HG02798 (cell line): Measurements from ENCODE around the gene NET1.

Experiments
- ATAC-seq: cut with Tn5 transposase; IDR thresholded peaks from one replicate; pipeline ENCODE4 v1.9.1; 2021; ENCODE audit warnings: mild to moderate bottlenecking; ENCODE audit not compliant: unreplicated experiment, poor library complexity

NET1 gene

DNA sequence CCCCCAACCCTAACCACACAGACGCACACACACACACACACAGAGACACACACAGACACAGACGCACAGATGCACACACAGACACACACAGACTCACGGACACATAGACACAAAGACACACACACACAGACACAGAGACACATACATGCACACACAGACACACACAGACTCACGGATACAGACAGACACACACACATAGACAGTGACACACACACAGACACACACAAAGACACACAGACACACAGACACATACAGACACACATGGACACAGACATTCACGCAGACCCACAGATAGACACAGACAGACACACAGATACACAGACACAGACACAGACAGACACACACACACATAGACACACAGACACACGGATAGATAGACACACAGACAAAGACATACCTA is 84.9 kb downstream of the NET1 start:
- ATAC-seq = no peak

DNA sequence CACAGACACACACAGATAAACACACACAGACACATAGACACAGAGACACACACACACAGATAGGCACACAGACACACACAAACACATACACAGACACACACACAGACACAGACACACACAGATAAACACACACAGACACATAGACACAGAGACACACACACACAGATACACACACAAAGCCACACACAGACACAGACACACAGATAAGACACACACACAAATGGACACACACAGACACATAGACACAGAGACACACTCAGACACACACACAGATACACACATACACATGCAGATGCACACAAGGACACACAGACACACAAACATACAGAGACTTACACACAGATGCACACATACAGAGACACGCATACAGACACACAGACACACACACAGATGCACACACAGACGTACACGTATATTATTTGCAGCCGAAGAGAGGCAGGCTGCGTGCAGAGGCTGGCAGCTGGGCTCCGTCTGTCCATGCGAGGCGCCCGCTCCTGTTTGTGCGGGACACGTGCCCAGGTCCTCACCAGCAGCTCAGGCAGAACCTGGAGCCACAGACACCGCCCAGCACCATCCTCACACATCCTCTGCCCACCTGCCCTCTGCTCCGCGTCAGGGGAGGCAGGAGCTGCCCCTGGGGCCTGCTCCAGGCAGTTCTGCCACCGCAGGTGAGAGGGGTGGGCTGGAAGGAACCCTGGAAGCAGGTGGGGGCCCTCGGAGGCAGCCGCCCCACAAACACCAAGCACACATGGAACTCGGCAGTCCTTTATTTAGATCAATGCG is 85.8 kb downstream of the NET1 start:
- ATAC-seq = no peak

DNA sequence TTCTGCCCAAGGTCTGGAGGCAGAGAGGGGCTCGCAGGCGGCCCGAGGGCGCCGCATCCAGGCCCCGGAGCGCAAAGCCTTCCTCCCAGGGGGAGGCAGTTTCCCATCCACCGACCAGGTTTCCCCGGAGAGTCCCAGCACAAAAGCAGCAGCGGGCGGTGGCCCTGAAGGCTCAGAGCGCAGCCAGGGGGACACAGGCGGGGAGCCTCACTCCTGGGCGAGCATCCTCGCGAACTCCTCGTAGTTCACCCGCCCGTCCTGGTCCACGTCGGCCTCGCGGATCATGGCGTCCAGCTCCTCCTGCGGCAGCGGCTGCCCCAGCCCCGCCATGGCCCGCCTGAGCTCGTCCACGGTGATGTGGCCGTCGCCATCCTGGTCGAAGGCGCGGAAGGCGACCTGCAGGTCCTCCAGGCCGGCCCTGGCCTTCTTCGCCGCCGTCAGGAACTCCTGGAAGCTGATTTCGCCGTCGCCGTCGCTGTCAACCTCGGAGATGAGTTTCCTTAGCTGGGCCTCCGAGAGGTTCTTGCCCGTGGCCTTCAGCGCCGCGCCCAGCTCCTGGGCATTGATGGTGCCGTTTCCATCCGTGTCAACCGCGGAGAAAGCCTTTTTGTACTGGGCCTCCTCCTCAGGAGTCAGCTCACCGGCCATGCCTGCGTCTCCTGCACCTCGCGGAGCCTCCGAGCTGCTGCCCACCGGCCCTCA is 86.6 kb downstream of the NET1 start:
- ATAC-seq = no peak

DNA sequence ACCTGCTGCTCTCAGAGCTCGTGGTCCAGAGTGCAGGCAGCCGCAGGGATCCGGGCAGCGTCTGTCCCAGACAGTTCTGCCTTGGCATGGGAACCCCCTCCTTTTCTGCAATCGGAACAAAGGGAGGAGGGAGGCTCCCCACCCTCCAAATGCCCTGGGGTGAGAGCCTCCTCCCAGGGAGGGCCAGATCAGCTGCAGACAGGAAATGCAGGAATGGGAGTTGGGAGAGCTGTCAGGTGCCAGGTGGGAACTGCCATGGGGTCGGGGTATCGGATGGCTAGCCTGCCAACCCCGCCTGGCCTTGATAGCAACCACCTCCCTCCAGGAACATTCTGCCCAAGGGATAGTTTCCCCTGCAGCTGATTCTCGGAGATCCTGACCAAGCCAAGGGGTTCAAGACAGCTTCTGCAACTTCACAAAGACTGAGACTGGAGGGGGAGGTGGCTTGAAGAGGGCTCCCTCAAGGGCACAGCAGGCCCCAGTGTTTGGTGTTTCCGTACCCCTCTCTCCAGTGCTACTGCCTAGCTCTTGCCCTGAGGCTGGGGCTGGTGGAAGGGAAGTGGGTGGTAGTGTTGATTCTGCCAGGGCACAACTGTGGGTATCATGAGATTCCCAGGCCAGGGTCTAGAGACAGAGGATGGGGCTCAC is 87.3 kb downstream of the NET1 start, which contains the start of gene CALML5:
Gene CALML5 (minus strand): TSS at position 78 of the 648 bp plus-strand sequence. CDS start 132 bp downstream, outside the sequence.
- no peak for ATAC-seq

DNA sequence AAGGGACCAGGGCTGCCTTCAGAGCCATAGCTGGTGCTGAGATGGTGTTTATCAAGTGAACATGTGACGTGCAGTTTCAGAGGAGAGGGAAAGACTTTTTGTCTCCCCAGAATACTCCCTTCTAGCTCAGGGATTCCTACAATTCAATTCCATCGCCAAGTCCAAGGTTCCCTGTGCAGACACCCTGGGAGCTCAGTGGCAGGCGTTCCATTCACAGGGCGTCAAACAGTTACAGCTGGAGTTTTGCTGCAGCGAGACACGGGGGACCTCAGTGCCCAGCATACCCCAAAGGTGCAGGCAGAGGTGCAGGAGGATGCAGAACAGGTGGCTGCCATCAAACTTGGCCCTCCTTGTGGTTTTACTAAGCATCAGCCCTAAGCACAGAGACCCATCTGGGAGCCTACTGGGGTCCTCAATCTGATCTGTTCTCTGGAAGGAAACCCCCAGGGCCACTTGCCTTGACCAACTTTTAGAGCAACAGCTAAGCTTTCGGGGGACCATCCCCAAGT is 87.9 kb downstream of the NET1 start:
- ATAC-seq = no peak

DNA sequence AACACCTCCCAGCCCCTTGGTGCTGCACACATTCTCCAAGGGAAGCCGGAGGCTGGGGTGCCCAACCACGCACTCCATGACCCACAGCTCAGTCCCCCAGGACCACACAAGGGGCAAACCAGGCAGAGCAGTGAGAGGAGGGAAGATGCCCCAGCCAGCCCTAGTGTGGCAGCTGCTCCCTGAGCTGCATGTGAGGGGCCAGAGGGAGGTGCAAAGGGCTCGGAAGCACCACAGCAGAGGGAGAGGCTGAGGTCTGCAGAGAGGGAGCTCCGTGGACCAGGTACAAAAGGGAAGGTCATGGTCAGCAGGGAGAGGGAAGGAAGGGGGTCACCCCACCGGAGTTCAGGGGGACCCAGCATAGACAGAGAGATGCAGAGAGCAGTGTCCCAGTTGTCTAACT is 88.6 kb downstream of the NET1 start:
- no peak for ATAC-seq

DNA sequence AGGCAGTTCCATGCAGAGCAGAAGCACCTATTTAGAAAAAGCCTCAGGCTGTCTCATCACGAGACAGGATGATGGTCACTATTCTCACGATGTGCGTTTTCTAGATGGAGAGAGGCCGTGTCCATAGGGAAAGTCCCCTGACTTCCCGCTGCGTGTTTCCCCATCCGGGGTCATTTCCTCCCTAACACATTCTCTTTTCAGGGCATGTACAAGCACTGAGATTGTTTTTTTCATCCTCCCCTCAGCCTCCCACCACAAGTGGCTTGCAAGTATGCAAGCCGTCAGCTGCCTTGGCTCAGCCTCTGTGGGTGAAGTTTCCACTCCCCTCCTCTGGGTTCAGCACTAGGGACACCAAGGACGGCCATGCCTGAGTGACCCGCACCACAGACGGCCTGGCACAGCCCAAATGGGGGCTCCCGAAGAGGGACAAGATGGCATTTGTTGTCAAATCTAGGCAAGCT is 89.7 kb downstream of the NET1 start:
- no peak for ATAC-seq

DNA sequence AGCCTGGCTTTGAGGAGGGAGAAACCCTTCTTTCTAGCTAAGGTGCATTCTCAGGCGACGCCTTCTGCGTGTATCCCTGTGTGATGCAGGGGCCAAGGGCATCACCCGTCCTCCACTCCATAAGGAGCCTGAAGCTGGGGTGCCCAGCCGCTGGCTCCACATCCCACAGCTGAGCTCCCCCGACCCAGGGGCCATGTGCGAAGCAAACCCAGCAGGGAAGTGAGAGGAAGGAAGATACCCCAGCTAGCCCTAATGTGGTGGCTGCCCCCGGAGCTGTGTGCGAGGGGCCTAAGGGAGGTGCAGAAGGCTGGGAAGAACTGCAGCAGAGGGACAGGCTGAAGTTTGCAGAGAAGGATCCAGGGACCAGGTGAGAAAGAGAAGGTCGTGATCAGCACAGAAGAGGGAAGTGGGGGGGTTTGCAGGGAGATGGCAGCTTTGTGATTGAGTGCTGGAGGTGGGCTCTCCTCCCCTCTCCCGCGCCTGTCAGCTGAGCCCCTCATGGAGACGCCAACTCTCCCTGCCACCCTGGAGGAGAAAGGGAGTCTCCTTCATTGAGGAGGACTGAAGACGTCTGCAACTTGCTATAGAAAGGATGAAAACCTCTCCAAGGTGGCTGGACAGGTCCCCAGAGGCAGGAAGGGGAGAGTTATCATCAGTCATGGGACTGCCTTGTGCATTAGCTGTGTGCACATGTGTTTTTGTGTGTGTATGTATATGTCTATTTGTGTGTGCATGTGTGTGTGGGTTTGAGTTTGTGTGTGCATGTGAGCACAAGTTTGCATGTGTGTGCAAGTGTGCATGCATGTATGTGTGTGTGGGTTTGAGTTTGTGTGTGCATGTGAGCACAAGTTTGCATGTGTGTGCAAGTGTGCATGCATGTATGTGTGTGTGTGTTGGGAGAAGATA is 90.5 kb downstream of the NET1 start:
- no peak for ATAC-seq

DNA sequence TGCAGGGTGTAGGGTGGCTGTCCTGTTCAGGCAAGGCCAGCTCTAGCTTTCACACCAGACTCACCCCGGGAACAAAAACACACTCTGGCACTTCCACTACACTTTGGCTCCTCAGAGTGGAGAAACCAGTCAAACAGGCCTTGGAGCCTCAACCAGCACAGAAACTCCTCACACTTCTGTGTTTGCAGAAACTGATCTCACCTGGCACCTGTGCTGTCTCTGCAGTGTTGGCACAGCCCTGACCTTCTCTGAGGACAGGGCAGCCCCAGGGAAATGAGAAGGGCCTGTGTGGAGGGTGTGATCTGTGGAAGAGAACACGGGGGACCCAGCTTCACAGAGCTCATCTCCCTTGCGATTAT is 91.1 kb downstream of the NET1 start:
- ATAC-seq = no peak

DNA sequence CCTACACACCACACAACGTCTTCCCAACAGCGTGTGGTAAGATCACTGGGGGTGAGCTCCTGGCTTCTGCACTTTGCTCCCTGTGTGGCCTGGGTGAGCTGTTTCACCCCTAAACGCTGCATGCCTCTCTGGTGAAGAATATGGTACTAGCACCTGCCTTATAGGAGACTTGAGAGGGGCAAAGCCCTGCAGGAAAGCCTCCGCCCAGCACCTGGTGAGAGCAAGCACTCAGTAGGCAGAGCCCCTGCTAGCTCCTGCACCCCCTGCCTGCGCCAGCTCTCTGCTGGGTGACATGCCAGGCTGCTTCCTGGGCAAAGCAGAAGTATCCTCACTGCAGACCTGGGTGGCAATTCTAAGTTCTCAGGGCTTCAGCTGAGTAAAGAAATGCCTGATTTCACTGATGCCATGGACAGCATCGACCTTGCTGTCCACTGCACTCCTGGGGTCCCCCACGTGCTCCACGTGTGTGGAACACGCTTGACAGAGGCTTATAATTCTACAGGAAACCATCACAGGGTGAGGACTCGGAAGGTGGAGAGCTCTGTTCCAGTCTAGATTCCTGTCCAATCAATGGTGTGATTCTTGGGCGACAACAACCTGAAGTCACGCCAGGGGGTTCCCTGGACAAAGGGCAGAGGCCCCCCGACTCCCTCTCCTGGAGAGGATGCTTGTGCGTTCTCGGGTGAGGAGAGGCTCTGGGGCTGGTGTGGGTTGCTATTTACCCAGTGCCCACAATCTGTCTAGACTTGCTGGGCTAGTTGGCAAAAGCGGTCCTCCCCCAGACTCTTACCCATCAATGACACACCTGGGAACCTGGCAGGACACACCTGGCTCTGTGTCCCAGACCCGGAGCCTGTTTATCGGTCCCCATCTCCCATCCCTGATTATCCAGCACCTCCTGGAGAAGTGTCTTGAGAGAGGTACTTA is 92.1 kb downstream of the NET1 start:
- ATAC-seq = no peak

DNA sequence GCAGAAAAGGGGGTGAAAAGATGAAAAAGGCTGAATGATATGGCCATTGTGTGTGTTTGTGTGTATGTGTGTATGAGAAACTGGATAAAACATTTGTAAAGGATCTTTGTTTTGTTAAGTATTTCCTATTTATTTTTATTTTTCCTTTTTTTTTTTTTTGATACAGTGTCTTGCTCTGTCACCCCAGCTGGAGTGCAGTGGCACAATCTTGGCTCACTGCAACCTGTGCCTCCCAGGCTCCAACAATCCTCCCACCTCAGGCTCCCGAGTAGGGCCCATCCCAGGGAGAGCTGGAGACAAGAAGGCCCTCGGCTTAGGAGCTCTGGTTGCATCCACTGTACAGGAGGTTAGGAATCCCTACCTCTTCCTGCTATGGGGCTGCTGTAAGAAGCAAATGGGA is 93.9 kb downstream of the NET1 start:
- no peak for ATAC-seq

DNA sequence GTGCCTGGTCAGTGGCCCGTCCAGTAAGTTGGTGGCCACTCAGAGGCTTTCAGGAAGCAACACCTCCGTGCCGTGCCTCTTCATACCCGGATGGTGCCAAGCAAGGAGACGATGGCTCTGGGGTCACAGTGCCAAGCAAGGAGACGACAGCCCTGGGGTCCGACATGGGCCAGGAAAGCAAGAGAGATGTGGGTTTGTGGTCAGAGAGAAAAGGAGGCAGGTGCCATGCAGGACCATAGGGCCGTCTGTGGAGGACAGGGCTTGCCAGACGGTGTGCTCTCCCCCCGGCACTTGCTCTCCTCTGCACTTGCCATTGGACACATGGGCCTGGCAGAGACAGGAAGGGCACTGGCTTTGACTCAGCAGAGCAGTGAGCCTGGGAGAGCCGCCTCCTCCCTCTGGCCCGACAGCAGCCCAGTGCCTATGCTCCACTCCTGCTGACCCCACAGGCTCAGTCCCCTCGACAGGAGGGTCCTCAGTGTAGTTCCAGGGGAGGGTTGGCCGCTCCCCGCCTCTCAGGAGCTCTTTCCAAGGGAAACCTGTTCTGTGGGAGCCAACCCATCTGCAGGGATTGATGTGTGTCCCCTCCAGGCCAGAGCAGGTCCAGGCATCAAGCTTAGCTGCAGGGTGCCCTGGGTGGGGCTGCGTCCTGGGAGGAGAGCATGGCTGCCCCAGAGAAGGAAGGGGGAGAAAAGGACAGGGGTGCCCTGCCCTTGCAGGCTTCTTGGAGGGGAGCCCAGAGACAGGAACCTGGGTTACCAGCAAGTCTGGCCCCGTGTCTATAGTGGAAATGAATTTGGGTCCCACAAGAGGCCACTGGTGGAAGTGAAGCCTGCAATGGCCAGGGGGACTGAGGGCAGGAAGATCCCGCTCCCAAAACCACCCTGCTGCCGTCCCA is 94.6 kb downstream of the NET1 start:
- ATAC-seq = no peak

DNA sequence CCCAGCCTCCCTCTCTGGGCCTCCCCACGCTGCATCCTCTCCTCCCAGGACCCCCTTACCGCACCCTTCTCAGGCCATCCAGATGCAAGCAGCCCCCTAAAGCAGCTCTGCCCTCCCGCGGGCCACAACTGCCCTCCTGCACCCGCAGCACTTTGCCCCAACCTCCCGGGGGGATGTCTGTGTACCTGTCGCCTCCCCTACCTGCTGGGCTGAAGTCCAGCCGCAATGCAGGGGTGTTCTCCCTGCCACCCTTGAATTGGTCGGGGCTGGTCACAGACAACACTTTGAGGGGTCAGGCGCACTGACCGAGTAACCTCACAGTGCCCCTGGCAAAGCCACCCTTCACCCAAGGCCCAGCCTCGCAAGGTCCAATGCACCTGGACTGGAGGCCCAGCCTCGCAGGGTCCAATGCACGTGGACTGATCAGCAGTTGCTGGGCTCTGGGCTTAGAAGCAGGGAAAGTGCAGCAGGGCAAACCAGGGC is 95.3 kb downstream of the NET1 start:
- ATAC-seq = no peak

DNA sequence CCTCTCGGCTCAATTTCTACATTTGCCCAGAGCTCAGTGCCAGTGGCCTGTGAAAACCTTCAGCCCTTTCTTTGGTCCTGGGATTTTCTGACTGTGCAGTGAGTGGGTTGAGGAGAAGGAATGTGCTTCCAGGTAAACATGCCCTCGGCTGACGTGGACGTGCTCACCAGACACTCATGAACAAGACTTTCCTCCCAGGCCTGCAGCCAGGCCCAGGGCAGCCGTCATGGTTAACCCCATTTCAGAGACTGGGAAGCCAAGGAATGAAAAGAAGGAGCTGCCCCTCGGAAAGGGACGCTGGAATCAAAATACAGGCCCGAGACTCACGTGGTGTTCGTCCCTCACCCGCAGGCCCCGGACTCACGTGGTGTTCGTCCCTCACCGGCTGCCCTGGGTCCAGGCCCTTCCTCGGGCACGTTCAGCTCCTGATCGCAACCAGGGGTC is 95.8 kb downstream of the NET1 start:
- no peak for ATAC-seq
